Astrocyte (in vitro differentiated cells and primary cell): ENCODE data around the gene MCM8. TPM values are rescaled to one million over a fixed set of nuclear protein-coding genes. Genes with fewer than 3 reads are reported as not detected.

Experiments used
- DNase-seq: peaks from one replicate; pipeline ENCODE4 v3.0.0-alpha.2; 2010; ENCODE audit warnings: low read depth
- FAIRE-seq: peaks from 2 replicates; lab custom pipeline; 2011; peaks lifted over from hg19 to GRCh38; lab: Jason Lieb, UNC
- H2AFZ ChIP-seq: 2 replicates; pipeline ENCODE4 v1.6.0; 2012; ENCODE audit warnings: low read depth, low read length, inconsistent platforms
- H3K27ac ChIP-seq: 2 replicates; pipeline ENCODE4 v1.5.1; 2011; ENCODE audit warnings: low read depth, low read length, inconsistent platforms
- H3K27me3 ChIP-seq: 2 replicates; pipeline ENCODE4 v1.6.0; 2011; ENCODE audit warnings: low read length, inconsistent platforms; ENCODE audit not compliant: insufficient read depth
- H3K36me3 ChIP-seq: 2 replicates; pipeline ENCODE4 v1.5.1; 2011; ENCODE audit warnings: low read length, inconsistent platforms; ENCODE audit not compliant: insufficient read depth
- H3K4me1 ChIP-seq: 2 replicates; pipeline ENCODE4 v1.5.1; 2011; ENCODE audit warnings: low read length, inconsistent platforms; ENCODE audit not compliant: insufficient read depth
- H3K4me2 ChIP-seq: 2 replicates; pipeline ENCODE4 v1.6.0; 2012; ENCODE audit warnings: low read length, inconsistent platforms
- H3K4me3 ChIP-seq: 2 replicates; pipeline ENCODE4 v1.5.1; 2011; ENCODE audit warnings: low read depth, mild to moderate bottlenecking, low read length, inconsistent platforms; ENCODE audit not compliant: insufficient read depth
- H3K79me2 ChIP-seq: 2 replicates; pipeline ENCODE4 v1.6.0; 2012; ENCODE audit warnings: mild to moderate bottlenecking, low read length, inconsistent platforms; ENCODE audit not compliant: insufficient read depth
- H3K9ac ChIP-seq: 2 replicates; pipeline ENCODE4 v1.6.0; 2012; ENCODE audit warnings: mild to moderate bottlenecking, low read length, inconsistent platforms
- H3K9me3 ChIP-seq: 2 replicates; pipeline ENCODE4 v1.5.1; 2012; ENCODE audit warnings: low read depth, mild to moderate bottlenecking, low read length, inconsistent platforms; ENCODE audit not compliant: insufficient read depth
- H4K20me1 ChIP-seq: 2 replicates; pipeline ENCODE4 v1.6.0; 2012; ENCODE audit warnings: low read length, inconsistent platforms; ENCODE audit not compliant: insufficient read depth
- H3K27ac Mint-ChIP-seq: one replicate; pipeline ENCODE4 v1.8.0; 2021; ENCODE audit warnings: mild to moderate bottlenecking, mixed read lengths; ENCODE audit not compliant: unreplicated experiment
- H3K27me3 Mint-ChIP-seq: one replicate; pipeline ENCODE4 v1.8.0; 2021; ENCODE audit warnings: low read depth, mixed read lengths; ENCODE audit not compliant: unreplicated experiment
- H3K36me3 Mint-ChIP-seq: one replicate; pipeline ENCODE4 v1.8.0; 2021; ENCODE audit warnings: low read depth, mixed read lengths; ENCODE audit not compliant: unreplicated experiment
- H3K4me1 Mint-ChIP-seq: one replicate; pipeline ENCODE4 v1.8.0; 2021; ENCODE audit warnings: low read depth, mixed read lengths; ENCODE audit not compliant: unreplicated experiment
- H3K4me3 Mint-ChIP-seq: one replicate; pipeline ENCODE4 v1.8.0; 2021; ENCODE audit warnings: mild to moderate bottlenecking, moderate library complexity, mixed read lengths; ENCODE audit not compliant: unreplicated experiment
- H3K9me3 Mint-ChIP-seq: one replicate; pipeline ENCODE4 v1.8.0; 2021; ENCODE audit warnings: mild to moderate bottlenecking, mixed read lengths; ENCODE audit not compliant: unreplicated experiment
- EZH2 ChIP-seq: IDR thresholded peaks from 2 replicates; pipeline ENCODE4 v1.6.1; 2012; ENCODE audit warnings: mild to moderate bottlenecking, low read length, inconsistent platforms; ENCODE audit not compliant: insufficient read depth
- total RNA-seq: library from RNA; stranded (reverse); gene quantifications from 2 replicates; pipeline ENCODE4 v1.2.1, GENCODE V29; 2021
- TF ChIP-seq, protein P1 (sequence below): IDR thresholded peaks from 2 replicates; pipeline ENCODE4 v1.5.1; 2011; ENCODE audit warnings: low read depth, mild to moderate bottlenecking, inconsistent platforms, low read length, moderate library complexity; ENCODE audit not compliant: insufficient read depth

MCM8 gene
- total RNA-seq, 1 donor from 2014 or later = 5.7 TPM

DNA sequence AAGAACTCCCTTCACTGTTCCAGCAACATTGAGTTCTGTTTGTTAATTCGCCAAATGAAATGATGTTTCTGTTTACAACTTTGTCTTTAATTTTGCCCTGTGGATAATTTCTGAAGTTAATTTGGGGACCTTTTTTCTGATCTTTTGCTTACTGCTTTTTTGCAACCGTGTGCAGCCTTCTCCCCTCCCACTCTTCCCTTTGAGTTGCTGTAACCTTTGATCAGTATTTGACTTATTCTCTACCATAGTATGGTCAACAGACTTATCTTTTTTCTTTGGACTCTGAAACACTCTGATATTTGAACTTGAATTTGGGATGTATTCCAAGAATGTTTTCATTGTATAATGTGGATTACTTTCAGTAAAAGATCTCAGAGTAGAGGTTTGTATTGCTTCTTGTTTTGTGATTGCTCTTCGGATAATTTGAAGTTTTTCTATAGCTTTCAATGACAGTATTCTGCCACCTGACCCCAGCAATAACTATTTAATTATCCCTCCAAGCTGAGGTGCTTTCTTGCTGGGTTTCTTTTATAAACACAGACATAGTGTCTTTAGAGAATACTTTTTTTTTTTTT lies 57.2 kb downstream of the MCM8 start:
- peaks cover 63% of the 10 kb centered on the region for H3K79me2 ChIP-seq
- H3K4me1 ChIP-seq = peaks cover 13% of the 10 kb centered on the region
- H3K36me3 ChIP-seq = peaks cover 15% of the 10 kb centered on the region
- no peaks in the 10 kb centered on the region for H3K27me3 Mint-ChIP-seq
- H3K27me3 ChIP-seq = no peaks in the 10 kb centered on the region
- H4K20me1 ChIP-seq = peaks cover 52% of the 10 kb centered on the region
- H3K4me1 Mint-ChIP-seq = peaks cover 6% of the 10 kb centered on the region
- H3K36me3 Mint-ChIP-seq = peaks cover 2% of the 10 kb centered on the region
- peak overlapping the region; percentile 12 for H3K27ac ChIP-seq
- H3K9me3 ChIP-seq = no peaks in the 10 kb centered on the region
- no peaks in the 10 kb centered on the region for H3K9me3 Mint-ChIP-seq
- peak overlapping the region; percentile 98 for H3K4me3 Mint-ChIP-seq
- FAIRE-seq (no peak), DNase-seq (no peak)
- no peak for TF ChIP-seq EZH2
- TF ChIP-seq, protein P1, sequence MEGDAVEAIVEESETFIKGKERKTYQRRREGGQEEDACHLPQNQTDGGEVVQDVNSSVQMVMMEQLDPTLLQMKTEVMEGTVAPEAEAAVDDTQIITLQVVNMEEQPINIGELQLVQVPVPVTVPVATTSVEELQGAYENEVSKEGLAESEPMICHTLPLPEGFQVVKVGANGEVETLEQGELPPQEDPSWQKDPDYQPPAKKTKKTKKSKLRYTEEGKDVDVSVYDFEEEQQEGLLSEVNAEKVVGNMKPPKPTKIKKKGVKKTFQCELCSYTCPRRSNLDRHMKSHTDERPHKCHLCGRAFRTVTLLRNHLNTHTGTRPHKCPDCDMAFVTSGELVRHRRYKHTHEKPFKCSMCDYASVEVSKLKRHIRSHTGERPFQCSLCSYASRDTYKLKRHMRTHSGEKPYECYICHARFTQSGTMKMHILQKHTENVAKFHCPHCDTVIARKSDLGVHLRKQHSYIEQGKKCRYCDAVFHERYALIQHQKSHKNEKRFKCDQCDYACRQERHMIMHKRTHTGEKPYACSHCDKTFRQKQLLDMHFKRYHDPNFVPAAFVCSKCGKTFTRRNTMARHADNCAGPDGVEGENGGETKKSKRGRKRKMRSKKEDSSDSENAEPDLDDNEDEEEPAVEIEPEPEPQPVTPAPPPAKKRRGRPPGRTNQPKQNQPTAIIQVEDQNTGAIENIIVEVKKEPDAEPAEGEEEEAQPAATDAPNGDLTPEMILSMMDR = no peak
- peak overlapping the region; percentile 91 for H3K9ac ChIP-seq
- peak overlapping the region; percentile 93 for H3K4me2 ChIP-seq
- H3K27ac Mint-ChIP-seq = no peak overlapping the region
- H3K4me3 ChIP-seq = peak overlapping the region; percentile 83
- H2AFZ ChIP-seq = no peak overlapping the region

DNA sequence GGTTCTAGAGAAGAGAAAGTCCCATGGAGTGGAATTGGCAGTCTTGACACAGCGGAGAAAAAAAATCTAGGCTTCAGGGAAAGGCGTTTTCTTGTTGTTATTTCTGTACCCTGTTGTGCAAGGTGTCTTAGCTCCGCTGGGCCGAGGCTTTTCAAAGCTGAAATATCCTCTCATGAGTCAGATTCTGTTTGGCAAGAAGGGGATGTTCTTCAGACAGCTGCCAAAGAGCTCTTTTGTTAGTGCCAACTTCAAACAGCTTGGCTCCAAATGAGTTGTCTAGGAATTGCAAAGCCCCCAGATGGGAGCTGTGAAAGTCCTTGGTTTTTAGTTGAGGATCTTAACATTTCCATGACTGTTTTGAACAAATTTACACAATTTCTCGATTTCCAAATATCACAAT lies 57.8 kb downstream of the MCM8 start:
- no peak overlapping the region for H2AFZ ChIP-seq
- H3K4me2 ChIP-seq = peak overlapping the region; percentile 93
- DNase-seq (peak; percentile 85), FAIRE-seq (peak; percentile 89)
- Mint-ChIP-seq H3K4me3 (peak overlapping the region; percentile 98), H3K36me3 (peaks cover 5% of the 10 kb centered on the region), H3K9me3 (no peaks in the 10 kb centered on the region), H3K4me1 (peaks cover 6% of the 10 kb centered on the region), H3K27ac (no peak overlapping the region), H3K27me3 (no peaks in the 10 kb centered on the region)
- no peaks in the 10 kb centered on the region for H3K9me3 ChIP-seq
- peak overlapping the region; percentile 83 for H3K4me3 ChIP-seq
- H3K79me2 ChIP-seq = peaks cover 68% of the 10 kb centered on the region
- no peaks in the 10 kb centered on the region for H3K27me3 ChIP-seq
- H3K27ac ChIP-seq = peak overlapping the region; percentile 12
- peak overlapping the region; percentile 91 for H3K9ac ChIP-seq
- H3K4me1 ChIP-seq = peaks cover 13% of the 10 kb centered on the region
- H3K36me3 ChIP-seq = peaks cover 15% of the 10 kb centered on the region
- peaks cover 56% of the 10 kb centered on the region for H4K20me1 ChIP-seq
- TF ChIP-seq, protein P1 = no peak
- TF ChIP-seq EZH2 = no peak

DNA sequence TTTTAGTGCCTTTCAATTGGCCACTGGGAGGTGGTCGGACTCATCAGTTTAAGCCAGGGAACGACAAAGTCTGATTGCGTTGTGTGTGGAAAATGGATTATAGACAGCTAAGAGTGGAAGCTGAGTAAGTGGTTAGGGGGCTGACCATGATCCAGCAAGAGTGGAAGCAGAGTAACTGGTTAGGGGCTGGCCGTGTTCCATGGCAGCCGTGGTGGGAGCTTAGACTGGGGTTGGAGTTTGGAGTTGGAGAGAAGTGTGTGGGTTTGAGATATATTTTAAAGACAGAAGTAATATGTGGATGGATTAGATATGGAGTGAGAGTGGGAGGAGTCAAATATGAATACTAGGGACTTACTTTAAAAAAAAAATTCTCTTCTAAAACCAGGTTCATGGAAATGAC lies 61.7 kb downstream of the MCM8 start:
- peaks cover 93% of the 10 kb centered on the region for H3K79me2 ChIP-seq
- peaks cover 9% of the 10 kb centered on the region for H3K36me3 Mint-ChIP-seq
- H3K27ac Mint-ChIP-seq = no peak overlapping the region
- no peak overlapping the region for H3K4me3 Mint-ChIP-seq
- H3K27me3 ChIP-seq = no peaks in the 10 kb centered on the region
- no peak for DNase-seq
- H3K36me3 ChIP-seq = peaks cover 32% of the 10 kb centered on the region
- H3K4me1 ChIP-seq = peaks cover 10% of the 10 kb centered on the region
- no peak for FAIRE-seq
- no peak overlapping the region for H3K4me3 ChIP-seq
- no peaks in the 10 kb centered on the region for H3K9me3 Mint-ChIP-seq
- no peak overlapping the region for H3K4me2 ChIP-seq
- H3K27me3 Mint-ChIP-seq = no peaks in the 10 kb centered on the region
- H3K4me1 Mint-ChIP-seq = peaks cover 10% of the 10 kb centered on the region
- no peaks in the 10 kb centered on the region for H3K9me3 ChIP-seq
- H3K9ac ChIP-seq = no peak overlapping the region
- TF ChIP-seq, protein P1 = no peak
- no peak for TF ChIP-seq EZH2
- H2AFZ ChIP-seq = no peak overlapping the region
- H3K27ac ChIP-seq = no peak overlapping the region
- H4K20me1 ChIP-seq = peaks cover 75% of the 10 kb centered on the region
